Measurements from ENCODE around the gene C1orf52.
A peak's percentile ranks its signal among the peaks of the same experiment; 100 is the strongest.

Gene C1orf52

GRCh38 chr1:85229574-85230097, 29.8 kb downstream of the C1orf52 start:
- DNase-seq, result no peak

- DNase-seq, result no peak
Observed at GRCh38 chr1:85228972-85229371, 30.5 kb downstream of the C1orf52 start.

GRCh38 chr1:85225624-85226380, 33.7 kb downstream of the C1orf52 start:
- DNase-seq, result no peak

- no peak for DNase-seq
Observed at GRCh38 chr1:85224734-85225623, 34.5 kb downstream of the C1orf52 start.

DNA sequence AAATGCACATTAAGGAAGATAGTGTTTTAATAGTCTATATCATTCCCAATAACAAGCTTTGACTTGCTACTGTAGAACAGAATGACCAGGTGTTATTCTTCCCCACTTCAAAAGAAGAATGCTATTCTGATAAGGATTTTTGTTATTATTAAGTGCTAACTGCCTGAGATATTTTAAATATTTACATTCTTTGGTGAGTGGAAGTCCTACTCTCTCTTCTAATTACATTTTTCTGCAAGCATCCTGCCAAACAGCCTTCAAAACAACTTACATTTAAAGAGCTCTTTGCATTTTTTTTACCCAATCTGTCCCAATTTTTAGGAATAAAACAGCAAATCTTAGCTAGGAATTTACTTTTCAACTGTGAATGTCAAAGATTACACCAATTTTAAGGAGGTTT, 35.2 kb downstream of the C1orf52 start:
- no peak for DNase-seq

DNA sequence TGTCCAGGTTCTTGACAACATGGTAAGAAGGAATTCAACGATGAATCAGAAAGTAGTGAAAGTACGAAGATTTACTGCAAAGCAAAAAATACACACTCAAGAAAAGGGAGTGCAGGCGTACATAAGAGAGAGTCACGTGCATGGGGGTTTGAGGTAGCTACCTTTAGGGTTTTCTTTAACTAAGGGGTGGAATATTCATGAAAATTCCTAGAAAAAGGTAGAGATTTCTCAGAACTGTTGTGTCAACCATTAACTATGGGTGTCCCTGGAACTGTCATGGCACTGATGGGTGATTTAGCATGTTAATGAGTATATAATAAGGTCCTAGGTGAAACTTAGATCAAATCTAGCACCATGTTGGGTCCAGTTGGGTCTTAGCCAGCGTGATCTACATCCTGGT, 36.1 kb downstream of the C1orf52 start:
- no peak for DNase-seq

DNA sequence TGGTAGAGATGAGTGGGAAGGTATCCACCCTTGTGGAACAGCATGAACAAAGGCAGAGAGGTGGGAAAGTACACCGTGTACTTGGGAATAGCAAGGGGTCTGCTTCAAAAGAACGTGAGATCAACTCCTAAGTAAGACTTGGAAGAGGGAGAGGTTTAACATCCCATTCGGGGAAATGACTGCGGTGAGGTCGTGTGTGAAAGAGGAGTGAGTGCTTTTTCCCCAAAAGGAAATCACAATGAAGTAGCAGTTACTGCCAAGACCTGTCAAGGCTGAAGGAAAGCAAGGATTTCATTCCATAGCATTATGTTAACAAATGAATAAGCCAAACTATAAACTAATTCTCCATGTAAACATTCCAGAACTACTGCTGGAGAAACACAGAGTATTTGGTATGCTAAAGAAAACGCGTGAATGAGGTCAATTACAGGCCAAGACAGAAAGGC, 38.7 kb downstream of the C1orf52 start:
- no peak for DNase-seq

DNA sequence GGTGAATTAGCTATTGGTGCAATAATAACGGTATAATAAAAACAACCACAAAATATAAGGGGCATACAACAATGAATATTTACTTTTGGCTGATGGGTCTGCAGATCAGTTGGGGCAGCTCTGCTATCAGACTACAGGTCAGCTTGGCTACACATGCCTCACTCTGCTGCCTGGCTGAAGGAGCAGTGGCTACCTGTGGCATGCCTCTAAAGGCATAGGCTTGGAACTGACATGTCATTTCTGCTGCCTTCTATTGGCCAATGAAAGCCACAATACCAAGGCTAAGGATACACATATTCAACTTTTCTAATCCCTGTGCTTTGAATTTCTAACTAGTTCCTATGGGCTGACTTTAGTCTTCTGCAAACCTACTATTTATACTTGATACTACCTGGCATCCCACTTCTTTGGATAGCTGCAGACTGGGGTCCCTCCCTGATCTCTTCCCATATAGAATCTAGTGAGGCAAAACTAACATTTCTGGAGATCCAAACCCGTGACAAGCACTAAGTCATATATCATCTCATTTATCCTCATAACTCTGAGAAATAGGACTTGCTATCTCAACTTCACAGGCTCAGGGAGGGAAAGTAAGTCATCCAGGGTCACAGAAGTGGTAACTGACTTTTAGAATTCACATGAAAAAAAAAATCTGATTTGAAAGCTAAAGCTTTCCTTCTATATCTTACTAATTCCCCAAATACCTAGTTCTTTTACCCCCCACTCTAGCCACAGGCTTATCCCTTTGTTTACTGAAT, 39.4 kb downstream of the C1orf52 start:
- no peak for DNase-seq

- DNase-seq, result no peak
Observed at GRCh38 chr1:85216697-85217096, 42.8 kb downstream of the C1orf52 start.

DNA sequence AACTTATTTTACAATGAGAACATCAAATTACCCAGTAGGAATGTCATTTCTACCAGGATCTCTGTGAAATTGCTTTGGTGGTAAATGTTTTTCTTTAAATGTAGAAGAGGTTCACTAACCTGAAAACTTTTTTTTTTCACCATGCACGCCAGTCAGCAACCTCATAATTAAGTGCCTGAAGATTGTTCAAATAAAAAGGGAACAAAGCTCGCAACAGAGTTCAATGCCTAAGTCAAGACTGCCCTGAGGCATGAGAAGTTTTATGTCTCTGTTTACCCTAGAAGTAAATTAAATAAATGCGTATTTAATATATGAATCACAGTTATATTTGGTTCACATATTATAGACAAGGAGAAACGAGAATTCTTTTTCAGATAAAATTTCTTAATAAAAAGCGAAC, 44.8 kb downstream of the C1orf52 start:
- no peak for DNase-seq

DNA sequence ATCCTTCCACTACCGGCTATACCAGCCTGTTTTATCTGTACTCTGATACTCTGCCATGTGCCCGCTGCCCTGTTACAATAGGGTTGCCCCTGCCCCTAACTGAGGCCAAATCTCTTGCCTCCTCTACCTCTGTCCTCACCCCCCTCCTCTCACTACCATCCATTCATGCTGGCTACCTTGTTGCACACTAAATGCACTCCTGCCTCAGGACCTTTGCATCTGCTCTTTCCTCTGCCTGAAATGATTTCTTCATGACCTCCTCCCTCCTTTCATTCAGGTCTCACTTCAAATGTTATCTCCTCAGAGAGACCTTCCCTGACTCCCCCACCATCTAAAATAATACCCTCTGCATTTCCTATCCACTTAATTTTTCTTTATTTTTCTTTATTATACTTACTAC, 51.0 kb downstream of the C1orf52 start:
- DNase-seq, result no peak

- no peak for DNase-seq
Observed at GRCh38 chr1:85203573-85204171, 55.8 kb downstream of the C1orf52 start.

DNA sequence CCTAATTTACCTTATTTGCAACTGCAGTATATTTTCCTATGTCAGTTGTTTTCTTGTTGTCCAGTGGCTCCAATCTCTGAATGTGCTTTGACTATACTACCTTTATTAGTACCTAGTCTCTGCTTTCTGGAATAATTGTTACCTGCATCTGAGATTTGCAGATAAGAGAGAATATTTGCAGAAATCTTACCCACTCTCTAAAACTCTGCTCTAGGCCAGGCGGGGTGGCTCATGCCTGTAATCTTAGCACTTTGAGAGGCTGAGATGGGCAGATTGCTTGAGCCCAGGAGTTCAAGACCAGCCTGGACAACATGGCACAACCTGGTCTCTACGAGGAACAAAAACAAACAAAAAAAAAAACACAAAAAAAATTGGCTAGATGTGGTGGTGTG, 56.6 kb downstream of the C1orf52 start:
- DNase-seq, result no peak

GRCh38 chr1:85202092-85202863, 57.2 kb downstream of the C1orf52 start:
- no peak for DNase-seq

DNA sequence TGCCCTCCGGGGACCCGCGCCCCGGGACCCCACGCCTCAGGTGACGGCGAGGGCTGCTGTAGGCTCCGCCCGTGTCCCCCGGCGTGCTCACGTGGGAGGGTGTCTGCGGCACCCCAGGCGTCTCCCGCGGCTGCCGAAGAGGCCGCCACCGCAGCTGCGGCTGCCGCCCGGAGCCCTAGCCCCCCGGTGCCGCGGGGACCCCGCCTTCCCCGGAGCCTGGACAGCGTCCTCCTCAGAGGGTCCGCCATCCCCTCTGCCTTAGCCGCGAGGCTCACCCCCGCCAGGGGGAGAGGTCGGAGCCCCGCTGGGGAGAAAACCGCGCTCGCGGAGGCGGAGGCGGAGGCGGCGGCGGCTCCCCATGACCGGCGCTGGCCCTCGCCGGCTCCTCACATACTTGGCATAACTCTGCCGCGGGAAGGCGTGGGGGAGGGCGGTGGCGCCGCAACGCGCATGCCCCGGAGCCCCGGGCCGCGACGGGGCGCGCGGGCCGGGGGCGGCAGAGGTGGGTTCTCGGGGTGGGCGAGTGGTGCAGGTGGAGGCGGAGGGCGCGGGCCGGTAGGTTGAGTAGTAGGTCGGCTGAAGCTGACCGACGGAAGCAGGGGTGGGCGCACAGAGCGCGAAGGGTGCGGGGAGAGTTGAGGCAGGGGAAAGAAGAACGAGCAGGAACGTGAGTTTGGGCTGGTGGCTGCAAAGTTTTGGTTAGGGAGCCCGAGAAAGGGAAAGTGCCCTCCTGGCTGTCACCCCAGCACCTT, 57.9 kb downstream of the C1orf52 start:
- peak; percentile 60 for DNase-seq

GRCh38 chr1:85200463-85201339, 58.8 kb downstream of the C1orf52 start, which contains the start of gene SYDE2:
TSS of gene SYDE2 (minus strand) at chr1:85201016. CDS start at chr1:85200996, 20 bp downstream.
- DNase-seq, result peak; percentile 63
